Measurements from ENCODE around the gene RHOT1.

DNA sequence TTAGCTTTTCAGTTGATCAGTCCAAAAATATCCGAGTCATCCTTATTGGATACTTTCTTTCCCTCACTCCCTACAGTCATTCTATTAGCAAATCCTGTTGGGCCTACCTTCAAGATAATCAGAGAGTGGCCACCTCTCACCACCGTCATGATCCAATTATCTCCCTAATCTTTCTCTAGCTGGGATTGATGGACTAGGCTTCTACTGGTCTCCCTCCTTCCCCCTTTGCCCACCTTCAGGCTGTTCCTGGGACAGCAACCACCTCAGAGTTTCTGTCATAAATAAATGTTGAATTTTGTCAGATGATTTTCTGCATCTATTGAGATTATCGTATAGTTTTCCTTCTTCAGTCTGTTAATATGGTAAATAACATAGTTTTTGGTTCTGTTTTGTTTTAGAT is 107.2 kb downstream of the RHOT1 start:
- TF ChIP-seq POLR2A (IDR thresholded peaks at IDR 0.05; ENCODE audit: low read length) (no peak), GATA1 (IDR thresholded peaks at IDR 0.05; ENCODE audit: low read depth, low read length) (no peak)
